Measurements from ENCODE around the gene ASL. TPM values are rescaled to one million over a fixed set of nuclear protein-coding genes. Genes with fewer than 3 reads are reported as not detected.
"Not testable (repeated sequence)": the region's sequence is repeated elsewhere in the genome, so short reads cannot be mapped to it uniquely, and the experiment has no call there.

The ASL gene
- total and polyA plus RNA-seq, 7 donors, result 15.6 to 120 (median 30.7) TPM

DNA sequence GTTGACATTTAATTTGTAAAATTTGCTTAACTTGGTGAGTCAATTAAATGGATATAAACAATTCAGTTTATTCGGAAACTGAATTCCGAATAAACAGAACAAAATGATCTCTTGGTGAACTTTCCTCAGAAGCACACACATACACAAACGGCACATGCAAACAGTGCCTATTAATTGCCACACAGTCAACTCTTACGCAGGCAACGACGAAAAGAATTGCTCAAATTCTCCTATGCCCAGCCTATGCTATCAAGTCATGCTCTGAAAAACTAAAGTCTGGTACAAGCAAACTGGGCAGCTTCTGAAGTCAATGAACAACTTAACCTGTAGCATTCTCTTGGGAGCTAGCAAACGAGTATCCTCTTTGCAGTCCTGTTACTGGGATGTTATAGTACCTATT lies 38.8 kb upstream of the ASL start:
- TF ChIP-seq EP300 (IDR thresholded peaks at IDR 0.05), result no peak
- no peak for TF ChIP-seq POLR2AphosphoS5 (IDR thresholded peaks at IDR 0.05)
- TF ChIP-seq, protein P1, sequence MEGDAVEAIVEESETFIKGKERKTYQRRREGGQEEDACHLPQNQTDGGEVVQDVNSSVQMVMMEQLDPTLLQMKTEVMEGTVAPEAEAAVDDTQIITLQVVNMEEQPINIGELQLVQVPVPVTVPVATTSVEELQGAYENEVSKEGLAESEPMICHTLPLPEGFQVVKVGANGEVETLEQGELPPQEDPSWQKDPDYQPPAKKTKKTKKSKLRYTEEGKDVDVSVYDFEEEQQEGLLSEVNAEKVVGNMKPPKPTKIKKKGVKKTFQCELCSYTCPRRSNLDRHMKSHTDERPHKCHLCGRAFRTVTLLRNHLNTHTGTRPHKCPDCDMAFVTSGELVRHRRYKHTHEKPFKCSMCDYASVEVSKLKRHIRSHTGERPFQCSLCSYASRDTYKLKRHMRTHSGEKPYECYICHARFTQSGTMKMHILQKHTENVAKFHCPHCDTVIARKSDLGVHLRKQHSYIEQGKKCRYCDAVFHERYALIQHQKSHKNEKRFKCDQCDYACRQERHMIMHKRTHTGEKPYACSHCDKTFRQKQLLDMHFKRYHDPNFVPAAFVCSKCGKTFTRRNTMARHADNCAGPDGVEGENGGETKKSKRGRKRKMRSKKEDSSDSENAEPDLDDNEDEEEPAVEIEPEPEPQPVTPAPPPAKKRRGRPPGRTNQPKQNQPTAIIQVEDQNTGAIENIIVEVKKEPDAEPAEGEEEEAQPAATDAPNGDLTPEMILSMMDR (IDR thresholded peaks at IDR 0.05), result no peak
- TF ChIP-seq POLR2A (IDR thresholded peaks at IDR 0.05), result no peak
- H3K4me1 ChIP-seq, result no peaks in the 10 kb centered on the region
- no peaks in the 10 kb centered on the region for H3K36me3 ChIP-seq
- intact Hi-C loops (cut with DNase I), result no loop called here
- H3K27ac ChIP-seq, result no peak overlapping the region
- H3K27me3 ChIP-seq, result no peaks in the 10 kb centered on the region
- WGBS, 2 donors, result 81 to 84% methylated on average over 7 of the region's 7 CpGs
- no peaks in the 10 kb centered on the region for H3K9me3 ChIP-seq
- no peak overlapping the region for H3K4me3 ChIP-seq
- no peak for DNase-seq

DNA sequence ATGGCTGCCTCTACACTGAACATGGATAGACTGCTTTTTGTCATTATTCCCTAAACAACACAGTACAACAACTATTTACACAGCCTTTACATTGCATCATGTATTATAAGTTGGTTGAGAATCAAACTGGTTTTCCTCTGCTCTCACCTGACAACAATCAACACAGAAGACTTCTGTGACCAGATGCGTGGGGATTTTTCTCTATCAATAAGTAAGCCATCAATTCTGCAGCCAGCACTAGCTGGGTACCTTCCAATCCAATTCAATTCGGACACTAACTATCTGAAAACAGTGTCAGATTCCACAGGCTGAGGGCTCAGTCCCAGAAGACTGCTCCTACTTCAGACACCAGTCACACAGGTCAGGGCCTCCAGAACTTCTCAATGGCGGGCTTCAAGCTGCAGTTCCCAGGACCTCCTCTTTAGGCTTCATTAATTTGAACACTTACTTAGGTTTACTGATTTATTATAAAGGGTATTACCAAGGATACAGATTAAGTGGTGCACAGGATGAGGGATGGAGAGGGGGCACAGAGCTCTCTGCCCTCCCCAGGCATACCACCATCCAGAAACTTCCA lies 36.4 kb upstream of the ASL start:
- peaks cover 0 to 9% (median 6%) of the 10 kb centered on the region in 4 donors for H3K4me1 ChIP-seq
- intact Hi-C loops (cut with DNase I), result no loop called here
- no peaks in the 10 kb centered on the region for H3K36me3 ChIP-seq
- H3K27ac ChIP-seq, result no peak overlapping the region
- no peak for DNase-seq
- H3K27me3 ChIP-seq, result no peaks in the 10 kb centered on the region
- no peaks in the 10 kb centered on the region for H3K9me3 ChIP-seq
- no peak overlapping the region for H3K4me3 ChIP-seq
- TF ChIP-seq POLR2A (IDR thresholded peaks at IDR 0.05) (no peak), EP300 (IDR thresholded peaks at IDR 0.05) (no peak), POLR2AphosphoS5 (IDR thresholded peaks at IDR 0.05) (no peak)
- TF ChIP-seq, protein P1 (IDR thresholded peaks at IDR 0.05), result no peak
- WGBS, 2 donors, result 84 to 88% methylated on average over 3 of the region's 3 CpGs

DNA sequence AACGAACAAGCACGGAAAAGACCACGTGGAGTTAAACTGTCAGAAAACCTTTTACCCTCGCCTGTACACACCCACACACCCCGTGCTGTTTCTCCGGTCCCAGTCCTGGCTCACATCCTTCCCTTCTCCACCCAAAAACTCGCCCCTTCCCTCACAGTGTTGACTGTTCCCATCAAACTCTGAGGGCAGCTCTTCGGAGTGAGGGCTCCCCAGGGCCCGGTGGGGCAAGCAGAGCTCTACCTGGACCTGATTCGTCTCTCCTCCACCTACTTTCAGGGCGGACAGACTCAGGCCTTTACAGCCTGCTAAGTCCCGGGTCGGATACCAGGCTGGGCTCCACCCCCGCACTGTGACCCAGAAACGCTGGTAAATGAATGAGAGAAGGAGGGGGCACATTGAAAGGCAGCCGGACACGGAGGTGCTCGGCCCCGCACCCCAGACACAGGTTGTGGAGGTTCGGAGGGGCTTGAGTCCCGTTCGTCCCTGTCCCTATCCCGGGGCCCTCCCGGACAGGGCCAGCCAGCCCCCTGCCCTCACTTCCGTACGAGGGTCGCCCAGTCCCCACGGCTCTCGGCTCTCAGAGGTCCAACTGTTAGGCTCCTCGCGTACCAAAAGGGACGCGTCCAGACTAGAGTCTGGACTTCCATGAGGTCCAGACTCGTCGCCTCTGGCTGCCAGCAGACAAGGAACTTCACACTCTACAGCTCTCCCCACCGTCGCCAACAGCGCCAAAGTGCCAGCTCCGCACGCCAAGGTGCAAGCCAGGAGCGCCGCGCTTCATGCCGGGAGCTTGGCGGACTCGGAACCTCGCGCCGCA lies 31.7 kb upstream of the ASL start:
- peak overlapping the region; percentile 19 to 56 (median 44) for H3K4me3 ChIP-seq
- no peaks in the 10 kb centered on the region for H3K9me3 ChIP-seq
- H3K4me1 ChIP-seq, result peaks cover 0 to 14% (median 6%) of the 10 kb centered on the region in 4 donors
- H3K27me3 ChIP-seq, result no peaks in the 10 kb centered on the region
- intact Hi-C loops (cut with DNase I), result no loop called here
- 3 to 9% methylated on average over 49 of the region's 49 CpGs for WGBS, 2 donors
- DNase-seq, result peak; percentile 69
- TF ChIP-seq POLR2A (IDR thresholded peaks at IDR 0.05), result no peak
- TF ChIP-seq, protein P1 (IDR thresholded peaks at IDR 0.05), result no peak
- no peak for TF ChIP-seq POLR2AphosphoS5 (IDR thresholded peaks at IDR 0.05)
- TF ChIP-seq EP300 (IDR thresholded peaks at IDR 0.05), result no peak
- no peak overlapping the region for H3K27ac ChIP-seq
- H3K36me3 ChIP-seq, result no peaks in the 10 kb centered on the region

DNA sequence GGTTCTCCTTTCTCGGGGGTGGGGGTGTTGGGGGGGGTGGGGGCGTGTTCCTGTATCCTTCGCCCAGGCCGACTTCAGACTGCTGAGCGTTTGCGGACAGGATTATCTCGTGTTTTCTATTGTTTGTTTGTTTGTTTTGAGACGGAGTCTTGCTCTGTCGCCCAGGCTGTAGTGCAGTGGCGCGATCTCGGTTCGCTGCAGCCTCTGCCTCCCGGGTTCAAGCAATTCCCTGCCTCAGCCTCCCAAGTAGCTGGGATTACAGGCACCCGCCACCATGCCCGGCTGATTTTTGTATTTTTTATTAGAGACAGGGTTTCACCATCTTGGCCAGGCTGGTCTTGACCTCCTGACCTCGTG lies 31.1 kb upstream of the ASL start:
- Histone ChIP-seq H3K4me3 (peak overlapping the region; percentile 19 to 56 (median 44)), H3K4me1 (peaks cover 0 to 14% (median 6%) of the 10 kb centered on the region in 4 donors)
- intact Hi-C loops (cut with DNase I); DNase-seq; H3K9me3 ChIP-seq; H3K27me3 ChIP-seq; H3K36me3 ChIP-seq; H3K27ac ChIP-seq: not testable (repeated sequence)
- WGBS, 2 donors, result 7 to 17% methylated on average over 17 of the region's 17 CpGs

DNA sequence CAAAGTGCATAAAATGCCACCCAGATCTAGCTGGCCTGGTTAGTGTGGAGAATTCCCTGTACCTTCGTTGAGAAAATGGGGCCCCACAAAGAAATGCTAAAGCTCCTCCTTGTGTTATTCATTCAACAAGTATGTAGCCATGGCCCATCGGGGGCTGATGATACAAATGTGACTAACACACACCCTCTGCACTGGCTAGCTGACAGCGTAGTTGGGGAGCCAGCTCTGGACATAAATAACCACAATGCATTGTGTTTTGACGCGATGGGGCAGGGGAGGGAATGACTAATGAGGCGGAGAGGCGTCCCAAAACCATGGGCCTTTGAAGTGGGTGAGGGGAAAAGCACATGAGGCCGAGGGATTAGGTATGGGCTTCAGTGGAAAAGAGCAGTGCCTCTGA lies 28.2 kb upstream of the ASL start:
- Histone ChIP-seq H3K4me3 (no peak overlapping the region), H3K36me3 (no peaks in the 10 kb centered on the region), H3K4me1 (peaks cover 0 to 20% (median 8%) of the 10 kb centered on the region in 4 donors), H3K27ac (no peak overlapping the region), H3K27me3 (no peaks in the 10 kb centered on the region), H3K9me3 (no peaks in the 10 kb centered on the region)
- intact Hi-C loops (cut with DNase I), result no loop called here
- no peak for DNase-seq
- WGBS, 2 donors, result 79 to 84% methylated on average over 8 of the region's 8 CpGs
- TF ChIP-seq EP300 (IDR thresholded peaks at IDR 0.05), result no peak
- TF ChIP-seq POLR2A (IDR thresholded peaks at IDR 0.05), result no peak
- no peak for TF ChIP-seq POLR2AphosphoS5 (IDR thresholded peaks at IDR 0.05)
- TF ChIP-seq, protein P1 (IDR thresholded peaks at IDR 0.05), result no peak

DNA sequence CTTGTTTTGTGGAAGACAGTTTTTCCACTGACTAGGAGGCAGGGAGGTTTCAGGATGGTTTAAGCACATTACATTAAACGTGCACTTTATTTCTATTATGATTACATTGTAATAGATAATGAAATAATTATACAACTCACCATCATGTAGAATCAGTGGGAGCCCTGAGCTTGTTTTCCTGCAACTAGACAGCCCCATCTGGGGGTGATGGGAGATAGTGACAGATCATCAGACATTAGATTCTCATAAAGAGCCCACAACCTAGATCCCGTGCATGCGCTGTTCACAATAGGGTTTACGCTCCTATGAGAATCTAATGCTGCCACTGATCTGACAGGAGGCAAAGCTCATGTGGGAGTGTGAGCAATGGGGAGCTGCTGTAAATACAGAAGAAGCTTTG lies 25.7 kb upstream of the ASL start:
- DNase-seq; H3K9me3 ChIP-seq; H3K27me3 ChIP-seq; H3K4me3 ChIP-seq; H3K4me1 ChIP-seq; intact Hi-C loops (cut with DNase I); H3K27ac ChIP-seq; H3K36me3 ChIP-seq: not testable (repeated sequence)
- 87 to 89% methylated on average over 4 of the region's 4 CpGs for WGBS, 2 donors

Data from sigmoid colon (tissue), 7 donors.